ENCODE measurements around the gene LRP6.

LRP6 gene

GRCh38 chr12:12070674-12071656 lies 195.9 kb downstream of the LRP6 start, which contains the start of gene BCL2L14:
TSS of gene BCL2L14 (plus strand) at chr12:12070939. CDS start at chr12:12079306, 8,367 bp downstream.
- no peak for DNase-seq (ENCODE audit: low spot score)

GRCh38 chr12:12069821-12070548 lies 196.9 kb downstream of the LRP6 start:
- no peak for DNase-seq (ENCODE audit: low spot score)

GRCh38 chr12:12068751-12069150 lies 198.1 kb downstream of the LRP6 start:
- DNase-seq (ENCODE audit: low spot score), result no peak

Data from D341Med (cell line).